Measurements from ENCODE around the gene ST8SIA4.
A peak's percentile ranks its signal among the peaks of the same experiment; 100 is the strongest.

Gene ST8SIA4

GRCh38 chr5:100779669-100780375 lies 123.3 kb downstream of the ST8SIA4 start:
- DNase-seq (ENCODE audit: low read depth), result no peak

GRCh38 chr5:100777680-100778300 lies 125.3 kb downstream of the ST8SIA4 start:
- DNase-seq (ENCODE audit: low read depth), result peak; percentile 13

- no peak for DNase-seq (ENCODE audit: low read depth)
These were observed 127.6 kb downstream of the ST8SIA4 start for GRCh38 chr5:100775533-100775855.

- DNase-seq (ENCODE audit: low read depth), result no peak
These were observed 130.5 kb downstream of the ST8SIA4 start for GRCh38 chr5:100772548-100772947.

GRCh38 chr5:100772006-100772405 lies 131.1 kb downstream of the ST8SIA4 start:
- DNase-seq (ENCODE audit: low read depth), result no peak

DNA sequence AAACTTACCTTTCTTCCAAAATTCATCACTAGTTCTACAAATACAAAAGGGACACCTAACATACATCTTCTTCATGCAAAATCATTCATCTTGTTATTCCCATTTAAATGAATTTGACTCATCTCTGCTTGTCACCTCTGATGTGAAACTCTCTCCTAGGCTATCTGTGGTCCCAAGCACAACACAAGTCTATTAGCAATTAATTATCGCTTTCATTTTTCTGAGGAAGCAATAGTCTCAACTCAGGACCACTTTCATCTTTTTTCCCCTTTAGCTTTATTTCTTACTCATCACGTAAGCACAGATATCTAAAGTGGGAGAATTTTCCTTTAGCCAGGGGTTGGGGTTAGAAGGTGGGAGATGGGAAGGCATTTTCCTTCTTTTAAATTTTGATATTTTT lies 131.9 kb downstream of the ST8SIA4 start:
- no peak for DNase-seq (ENCODE audit: low read depth)

GRCh38 chr5:100768221-100768620 lies 134.9 kb downstream of the ST8SIA4 start:
- DNase-seq (ENCODE audit: low read depth), result no peak

GRCh38 chr5:100762995-100763394 lies 140.1 kb downstream of the ST8SIA4 start:
- DNase-seq (ENCODE audit: low read depth), result no peak

DNA sequence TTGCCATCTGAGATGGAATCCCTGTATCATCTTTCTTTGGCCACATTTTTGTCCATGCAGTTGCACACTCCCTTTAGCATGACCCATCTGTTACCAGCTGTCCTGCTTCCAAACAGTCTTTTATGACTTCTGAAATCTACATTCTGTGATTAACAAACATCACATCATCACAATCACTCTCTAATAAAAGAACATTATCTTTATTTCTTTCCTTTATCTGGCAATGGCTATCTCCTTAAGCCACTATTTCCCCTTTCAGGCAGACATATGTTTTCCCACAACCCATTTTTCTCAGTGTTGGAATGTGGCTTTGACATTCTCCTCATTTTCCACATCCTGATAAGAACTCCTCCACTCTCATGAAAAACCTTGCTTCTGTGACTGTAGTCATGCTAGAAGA lies 141.0 kb downstream of the ST8SIA4 start:
- no peak for DNase-seq (ENCODE audit: low read depth)

DNA sequence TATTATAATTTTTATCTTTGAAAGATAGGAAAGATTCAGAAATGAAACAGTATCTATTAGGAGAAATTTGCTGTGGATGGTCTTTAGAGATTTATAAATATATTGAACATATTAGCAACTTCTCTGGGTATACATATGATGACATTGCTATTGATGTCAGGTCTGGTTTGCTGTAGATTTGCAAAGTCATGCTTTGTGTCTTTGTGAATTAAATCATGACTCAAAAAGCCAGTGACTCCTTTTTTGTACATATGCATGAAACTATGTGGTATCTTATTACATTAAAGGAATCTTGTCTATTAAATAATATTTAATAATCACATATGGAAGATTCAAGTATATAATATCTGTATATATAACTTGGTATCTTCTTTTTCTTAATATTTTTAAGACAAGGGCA lies 141.9 kb downstream of the ST8SIA4 start:
- DNase-seq (ENCODE audit: low read depth), result no peak

GRCh38 chr5:100760688-100761087 lies 142.4 kb downstream of the ST8SIA4 start:
- DNase-seq (ENCODE audit: low read depth), result no peak

GRCh38 chr5:100758780-100759179 lies 144.3 kb downstream of the ST8SIA4 start:
- DNase-seq (ENCODE audit: low read depth), result no peak

DNA sequence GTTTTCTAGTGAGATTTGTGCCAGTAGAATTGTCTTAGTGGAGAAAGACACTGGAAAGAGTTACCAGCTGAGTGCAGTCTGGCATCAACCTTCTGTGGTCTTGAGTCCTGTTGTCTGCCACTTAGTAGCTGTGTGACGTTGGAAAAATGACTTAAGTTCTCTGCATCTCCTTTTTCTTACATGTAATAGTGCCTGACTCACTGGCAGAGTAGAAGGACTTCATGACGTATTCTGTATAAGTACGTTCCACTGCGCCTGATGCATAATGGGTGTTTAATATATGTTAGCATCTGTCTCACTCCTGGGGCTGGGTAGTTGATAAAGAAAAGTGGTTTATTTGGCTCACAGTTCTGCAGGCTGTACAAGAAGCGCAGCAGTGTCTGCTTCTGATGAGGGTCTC lies 144.8 kb downstream of the ST8SIA4 start:
- DNase-seq (ENCODE audit: low read depth), result no peak

- no peak for DNase-seq (ENCODE audit: low read depth)
These were observed 145.5 kb downstream of the ST8SIA4 start for GRCh38 chr5:100757618-100758017.

Measured in stimulated activated CD4-positive, alpha-beta T cell treated with anti-CD3 and anti-CD28 coated beads, Interleukin-2, amount 100 ng/mL, for 4 hours (primary cell).